A673 (cell line): Measurements from ENCODE around the gene ENTPD3. TPM values are rescaled to one million over a fixed set of nuclear protein-coding genes. Genes with fewer than 3 reads are reported as not detected.

ENCODE experiments used
- BruUV-seq: library from RNA; stranded (reverse); fragments of 400-500 nt; replicated peaks from 2 replicates; lab custom pipeline; 2021; lab: Mats Ljungman, UMichigan
- CTCF ChIA-PET: fragments of 300-600 bp; sonication (Branson Sonifier 250); formaldehyde crosslinking; loops from one replicate; lab custom pipeline; 2022; ENCODE audit warnings: antibody characterized with exemption; lab: Charles Lee
- POLR2A ChIA-PET: fragments of 300-600 bp; sonication (Branson Sonifier 250); formaldehyde crosslinking; loops from one replicate; lab custom pipeline; 2022; ENCODE audit warnings: antibody characterized with exemption; ENCODE audit not compliant: low non-redundant PET; lab: Charles Lee
- DNase-seq: peaks from one replicate; pipeline ENCODE4 v3.0.0-alpha.2; 2015; ENCODE audit warnings: low spot score
- H3K27ac ChIP-seq: fragments of 200-600 bp; sonication (generic); 2 replicates; pipeline ENCODE4 v1.5.1; 2016; ENCODE audit warnings: mixed run types, low read depth, mild to moderate bottlenecking, mixed read lengths, antibody characterized with exemption, low read length; ENCODE audit not compliant: poor library complexity, severe bottlenecking
- H3K27me3 ChIP-seq: fragments of 200-600 bp; sonication (generic); replicated peaks from 2 replicates; pipeline ENCODE4 v1.6.1; 2017; ENCODE audit warnings: mixed run types, low read depth, mild to moderate bottlenecking, mixed read lengths, antibody characterized with exemption, low read length; ENCODE audit not compliant: insufficient read depth, poor library complexity
- H3K36me3 ChIP-seq: fragments of 200-600 bp; sonication (generic); 2 replicates; pipeline ENCODE4 v1.6.1; 2016; ENCODE audit warnings: mixed run types, mild to moderate bottlenecking, mixed read lengths, antibody characterized with exemption, low read length; ENCODE audit not compliant: insufficient read depth, poor library complexity, severe bottlenecking
- H3K4me1 ChIP-seq: fragments of 200-600 bp; sonication (generic); 2 replicates; pipeline ENCODE4 v1.6.1; 2017; ENCODE audit warnings: mixed run types, mild to moderate bottlenecking, mixed read lengths, antibody characterized with exemption, low read length; ENCODE audit not compliant: insufficient read depth, poor library complexity, severe bottlenecking
- H3K4me3 ChIP-seq: fragments of 200-600 bp; sonication (generic); 2 replicates; pipeline ENCODE4 v1.5.1; 2016; ENCODE audit warnings: low read depth, mixed run types, mild to moderate bottlenecking, mixed read lengths, low read length; ENCODE audit not compliant: poor library complexity, severe bottlenecking
- H3K9me3 ChIP-seq: fragments of 200-600 bp; sonication (generic); 2 replicates; pipeline ENCODE4 v1.6.1; 2016; ENCODE audit warnings: mixed run types, low read depth, mild to moderate bottlenecking, mixed read lengths, antibody characterized with exemption, low read length; ENCODE audit not compliant: poor library complexity, severe bottlenecking
- CTCF ChIP-seq: fragments of 300-800, 200-600 bp; sonication (generic); conservative IDR thresholded peaks from 2 replicates; pipeline ENCODE4 v1.5.1; 2017; ENCODE audit warnings: low read depth, mild to moderate bottlenecking, antibody characterized with exemption, low read length, moderate library complexity, mixed read lengths
- EZH2 ChIP-seq: fragments of 200-600 bp; sonication (generic); IDR thresholded peaks from 2 replicates; pipeline ENCODE4 v1.6.1; 2017; ENCODE audit warnings: borderline replicate concordance, low read depth, mild to moderate bottlenecking, mixed read lengths, antibody characterized with exemption, low read length; ENCODE audit not compliant: poor library complexity, severe bottlenecking
- intact Hi-C: fragments of 100-400 bp; cut with micrococcal nuclease; formaldehyde crosslinking; loops from one replicate; pipeline ENCODE4 v1.10.0; 2022; ENCODE audit not compliant: unreplicated experiment
- total RNA-seq: library from RNA; stranded (reverse); gene quantifications from 2 replicates; pipeline ENCODE4 v1.2.3, GENCODE V29; 2021

Gene ENTPD3
- total RNA-seq, 1 experiment from 2014 or later, result 0.54 TPM

DNA sequence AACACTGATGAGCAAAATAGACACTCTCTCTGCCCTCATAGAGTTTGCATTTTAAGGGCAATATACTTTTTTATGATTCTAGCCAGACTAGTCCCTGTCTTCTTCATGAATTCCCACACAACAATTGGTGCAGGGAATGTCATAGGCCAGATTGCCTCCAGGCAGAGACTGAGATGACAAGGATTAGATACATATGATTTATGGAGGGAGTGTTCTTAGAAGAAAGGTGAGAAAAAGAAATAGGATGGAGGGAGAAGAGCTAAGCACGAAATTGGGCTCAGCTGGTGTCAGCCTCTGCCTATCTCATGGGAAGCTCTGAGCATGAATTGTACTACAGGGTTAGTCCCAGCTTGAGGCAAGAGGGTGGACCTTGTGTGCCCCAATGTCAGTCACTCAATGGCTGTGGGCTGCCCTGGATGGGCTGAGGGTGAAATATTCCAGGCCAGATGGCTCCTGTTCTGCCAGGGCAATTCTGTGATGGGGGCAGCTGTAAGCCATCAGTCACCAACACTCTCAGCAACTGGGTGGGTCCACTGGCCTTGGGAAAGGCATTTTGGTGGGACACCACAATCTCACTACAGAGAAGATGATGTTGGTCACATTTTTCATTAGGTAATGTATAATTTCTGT is 46.3 kb upstream of the ENTPD3 start:
- DNase-seq, result no peak
- POLR2A ChIA-PET, result no interaction called here
- Histone ChIP-seq H3K27ac (no peak overlapping the region), H3K4me1 (no peaks in the 10 kb centered on the region), H3K36me3 (no peaks in the 10 kb centered on the region), H3K4me3 (no peak overlapping the region), H3K27me3 (no peaks in the 10 kb centered on the region), H3K9me3 (no peaks in the 10 kb centered on the region)
- no TSS peak for BruUV-seq
- CTCF ChIA-PET, result no interaction called here
- TF ChIP-seq EZH2, result no peak
- no peak for TF ChIP-seq CTCF
- intact Hi-C loops, result no loop called here

- Histone ChIP-seq H3K36me3 (no peaks in the 10 kb centered on the region), H3K4me1 (no peaks in the 10 kb centered on the region), H3K27me3 (no peaks in the 10 kb centered on the region), H3K4me3 (no peak overlapping the region), H3K9me3 (no peaks in the 10 kb centered on the region), H3K27ac (no peak overlapping the region)
- BruUV-seq, result no TSS peak
- ChIA-PET CTCF (no interaction called here), POLR2A (no interaction called here)
- intact Hi-C loops, result no loop called here
- TF ChIP-seq CTCF (no peak), EZH2 (no peak)
- no peak for DNase-seq
Measured at GRCh38 chr3:40341671-40342070, 45.3 kb upstream of the ENTPD3 start.

- CTCF ChIA-PET, result no interaction called here
- DNase-seq, result no peak
Measured at GRCh38 chr3:40350529-40350928, 36.5 kb upstream of the ENTPD3 start.

More at GRCh38 chr3:40350529-40350928, 36.5 kb upstream of the ENTPD3 start:
- H3K4me3 ChIP-seq, result no peak overlapping the region
- POLR2A ChIA-PET, result no interaction called here
- no peak overlapping the region for H3K27ac ChIP-seq
- H3K4me1 ChIP-seq, result no peaks in the 10 kb centered on the region
- BruUV-seq, result no TSS peak
- no peaks in the 10 kb centered on the region for H3K36me3 ChIP-seq
- TF ChIP-seq CTCF (no peak), EZH2 (no peak)
- no peaks in the 10 kb centered on the region for H3K9me3 ChIP-seq
- no peaks in the 10 kb centered on the region for H3K27me3 ChIP-seq
- intact Hi-C loops, result no loop called here
